AG10803 (cell line): Measurements from ENCODE around the gene CCDC88A.
"Not testable (repeated sequence)": the region's sequence is repeated elsewhere in the genome, so short reads cannot be mapped to it uniquely, and the experiment has no call there.

Experiments
- DNase-seq: peaks from one replicate; pipeline ENCODE4 v3.0.0; 2010; ENCODE audit warnings: low read depth
- H3K4me3 ChIP-seq: 2 replicates; pipeline ENCODE4 v1.5.1; 2011; ENCODE audit warnings: mild to moderate bottlenecking, low read length, control low read depth
- CTCF ChIP-seq: conservative IDR thresholded peaks from 2 replicates; pipeline ENCODE4 v1.5.1; 2011; ENCODE audit warnings: mild to moderate bottlenecking, low read length, control low read depth, inconsistent platforms

Gene CCDC88A

GRCh38 chr2:55296393-55296792 is 123.3 kb downstream of the CCDC88A start:
- no peak for TF ChIP-seq CTCF
- no peak for DNase-seq

GRCh38 chr2:55283083-55283482 is 136.6 kb downstream of the CCDC88A start:
- TF ChIP-seq CTCF: no peak

More at GRCh38 chr2:55296393-55296792, 123.3 kb downstream of the CCDC88A start:
- H3K4me3 ChIP-seq: no peak overlapping the region

GRCh38 chr2:55282110-55282917 is 137.3 kb downstream of the CCDC88A start:
- TF ChIP-seq CTCF: no peak
- peak; percentile 86 for DNase-seq
- H3K4me3 ChIP-seq: peak overlapping the region; percentile 86

More at GRCh38 chr2:55283083-55283482, 136.6 kb downstream of the CCDC88A start:
- no peak for DNase-seq
- H3K4me3 ChIP-seq: peak overlapping the region; percentile 86

GRCh38 chr2:55280851-55281546 is 138.7 kb downstream of the CCDC88A start:
- not testable (repeated sequence) for H3K4me3 ChIP-seq, DNase-seq

- H3K4me3 ChIP-seq: not testable (repeated sequence)
These were observed 139.7 kb downstream of the CCDC88A start for GRCh38 chr2:55279859-55280424.

DNA sequence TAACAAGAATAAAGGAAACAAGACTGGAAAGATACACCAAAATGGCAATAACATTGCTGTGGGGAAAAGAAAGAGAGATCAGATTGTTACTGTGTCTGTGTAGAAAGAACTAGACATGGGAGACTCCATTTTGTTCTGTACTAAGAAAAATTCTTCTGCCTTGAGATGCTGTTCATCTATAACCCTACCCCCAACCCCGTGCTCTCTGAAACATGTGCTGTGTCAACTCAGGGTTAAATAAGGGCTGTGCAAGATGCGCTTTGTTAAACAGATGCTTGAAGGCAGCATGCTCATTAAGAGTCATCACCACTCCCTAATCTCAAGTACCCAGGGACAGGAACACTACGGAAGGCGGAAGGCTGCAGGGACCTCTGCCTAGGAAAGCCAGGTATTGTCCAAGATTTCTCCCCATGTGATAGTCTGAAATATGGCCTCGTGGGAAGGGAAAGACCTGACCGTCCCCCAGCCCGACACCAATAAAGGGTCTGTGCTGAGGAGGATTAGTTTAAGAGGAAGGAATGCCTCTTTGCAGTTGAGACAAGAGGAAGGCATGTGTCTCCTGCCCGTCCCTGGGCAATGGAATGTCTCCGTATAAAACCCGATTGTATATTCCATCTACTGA is 140.3 kb downstream of the CCDC88A start:
- DNase-seq, H3K4me3 ChIP-seq: not testable (repeated sequence)

More at GRCh38 chr2:55279859-55280424, 139.7 kb downstream of the CCDC88A start:
- DNase-seq: not testable (repeated sequence)

- DNase-seq: no peak
- no peak overlapping the region for H3K4me3 ChIP-seq
- no peak for TF ChIP-seq CTCF
These were observed 142.3 kb downstream of the CCDC88A start for GRCh38 chr2:55277310-55277709.

DNA sequence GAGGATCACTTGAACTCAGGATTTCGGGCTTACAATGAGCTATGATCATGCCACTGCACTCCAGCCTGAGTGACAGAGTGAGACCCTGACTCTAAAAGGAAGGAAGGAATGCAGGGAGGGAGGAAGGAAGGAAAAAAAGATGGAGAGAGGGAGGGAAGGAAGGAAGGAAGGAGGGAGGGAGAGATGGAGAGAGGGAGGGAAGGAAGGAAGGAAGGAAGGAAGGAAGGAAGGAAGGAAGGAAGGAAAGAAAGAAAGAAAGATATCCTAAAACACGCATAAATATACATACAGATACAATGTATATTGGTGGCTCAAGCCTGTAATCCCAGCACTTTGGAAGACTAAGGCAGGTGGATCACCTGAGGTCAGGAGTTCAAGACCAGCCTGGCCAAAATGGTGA is 145.3 kb downstream of the CCDC88A start:
- DNase-seq, H3K4me3 ChIP-seq: not testable (repeated sequence)

GRCh38 chr2:55269645-55269990 is 150.0 kb downstream of the CCDC88A start:
- no peak for TF ChIP-seq CTCF
- DNase-seq: peak; percentile 3

More at GRCh38 chr2:55269645-55269990, 150.0 kb downstream of the CCDC88A start:
- peak overlapping the region; percentile 99 for H3K4me3 ChIP-seq
